NCI-H2029 treated with DMSO at 0.1 percent for 48 hours (cell line): Measurements from ENCODE around the gene JAM3.

Experiments
- DNase-seq: peaks from one replicate; lab custom pipeline; 2025; lab: John Stamatoyannopoulos, UW

Gene JAM3

DNA sequence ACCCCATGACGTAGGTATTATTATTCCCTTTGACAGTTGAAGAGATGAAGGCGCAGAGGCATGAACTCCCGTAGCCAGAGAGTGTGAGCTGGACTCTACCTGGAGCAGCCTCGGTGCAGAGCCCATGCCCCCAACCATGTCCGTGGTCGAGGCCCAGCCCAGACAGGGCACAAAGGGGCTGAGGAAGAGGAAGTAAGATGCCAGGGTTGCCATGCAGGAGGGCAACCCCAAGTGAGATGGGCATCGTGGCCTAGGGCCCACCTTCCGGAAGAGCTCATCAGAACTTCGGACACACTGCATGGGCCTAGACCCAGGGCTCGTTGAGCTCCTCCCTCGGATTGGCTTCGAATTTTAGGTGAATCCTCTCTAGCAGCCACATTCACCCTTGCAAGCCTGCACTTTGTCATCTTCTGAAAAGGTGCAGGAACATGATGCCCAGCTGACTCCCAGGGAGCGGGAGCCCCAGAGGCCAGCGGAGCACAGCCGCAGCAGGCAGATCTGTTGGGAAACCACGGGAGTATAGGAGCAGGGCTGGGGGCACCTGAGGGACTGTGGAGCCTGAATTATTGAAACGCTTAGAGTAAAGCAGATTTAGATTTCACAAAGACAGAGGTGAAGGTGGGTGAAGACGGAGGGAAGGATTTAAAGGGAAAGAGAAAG, 29.0 kb upstream of the JAM3 start:
- DNase-seq = no peak

- no peak for DNase-seq
These were observed 28.2 kb upstream of the JAM3 start for GRCh38 chr11:134040386-134041302.

DNA sequence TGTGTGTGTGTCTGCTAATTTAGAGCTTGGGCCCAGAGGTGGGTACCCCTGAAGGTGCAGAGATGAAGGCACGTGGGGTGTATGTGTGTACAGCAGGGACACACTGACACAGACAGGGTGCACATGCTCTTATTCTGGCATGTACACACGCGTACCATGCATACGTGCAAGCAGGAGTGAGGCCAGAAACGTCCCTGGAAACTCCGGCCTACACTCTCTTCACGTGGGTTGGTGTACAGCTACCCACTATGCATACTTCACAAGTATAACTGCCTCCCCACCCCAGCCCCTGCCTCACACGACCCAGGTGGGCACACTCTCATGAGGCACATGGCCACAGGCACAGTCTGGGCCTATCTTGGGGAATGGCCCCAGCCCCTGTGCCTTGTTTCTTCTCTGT, 27.5 kb upstream of the JAM3 start:
- no peak for DNase-seq

- no peak for DNase-seq
These were observed 26.8 kb upstream of the JAM3 start for GRCh38 chr11:134041791-134042696.

DNA sequence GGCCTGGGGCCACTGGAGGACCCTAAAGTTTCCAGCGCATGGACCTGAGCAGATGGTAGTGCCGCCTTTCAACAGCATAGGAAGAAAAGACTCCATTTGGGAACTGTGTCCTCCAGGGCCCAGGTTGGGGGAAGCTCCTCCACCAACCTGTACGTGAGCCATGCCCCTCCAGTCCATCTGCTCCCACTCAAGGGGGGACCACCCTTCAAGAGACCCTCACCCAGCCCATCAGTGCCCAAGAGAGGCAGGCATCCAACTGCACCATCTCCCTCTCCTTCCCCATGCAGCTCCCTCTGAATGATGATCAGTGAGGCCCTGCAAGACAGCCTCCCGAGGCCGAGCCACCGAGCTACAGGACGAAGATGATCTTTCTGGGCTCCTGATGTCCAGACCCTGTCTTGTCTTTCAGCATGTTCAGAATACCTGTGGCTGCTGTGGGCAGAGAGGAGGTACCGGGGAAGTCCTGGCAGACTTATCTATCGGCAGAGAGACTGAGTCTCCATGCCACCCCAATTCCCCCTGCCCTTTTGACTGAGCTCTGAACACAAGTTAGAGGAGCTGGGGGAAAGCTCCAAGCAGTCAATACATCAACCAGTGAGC, 25.0 kb upstream of the JAM3 start:
- DNase-seq = no peak

- no peak for DNase-seq
These were observed 24.2 kb upstream of the JAM3 start for GRCh38 chr11:134044514-134045284.

GRCh38 chr11:134045799-134046635, 22.9 kb upstream of the JAM3 start:
- DNase-seq = peak; percentile 28

DNA sequence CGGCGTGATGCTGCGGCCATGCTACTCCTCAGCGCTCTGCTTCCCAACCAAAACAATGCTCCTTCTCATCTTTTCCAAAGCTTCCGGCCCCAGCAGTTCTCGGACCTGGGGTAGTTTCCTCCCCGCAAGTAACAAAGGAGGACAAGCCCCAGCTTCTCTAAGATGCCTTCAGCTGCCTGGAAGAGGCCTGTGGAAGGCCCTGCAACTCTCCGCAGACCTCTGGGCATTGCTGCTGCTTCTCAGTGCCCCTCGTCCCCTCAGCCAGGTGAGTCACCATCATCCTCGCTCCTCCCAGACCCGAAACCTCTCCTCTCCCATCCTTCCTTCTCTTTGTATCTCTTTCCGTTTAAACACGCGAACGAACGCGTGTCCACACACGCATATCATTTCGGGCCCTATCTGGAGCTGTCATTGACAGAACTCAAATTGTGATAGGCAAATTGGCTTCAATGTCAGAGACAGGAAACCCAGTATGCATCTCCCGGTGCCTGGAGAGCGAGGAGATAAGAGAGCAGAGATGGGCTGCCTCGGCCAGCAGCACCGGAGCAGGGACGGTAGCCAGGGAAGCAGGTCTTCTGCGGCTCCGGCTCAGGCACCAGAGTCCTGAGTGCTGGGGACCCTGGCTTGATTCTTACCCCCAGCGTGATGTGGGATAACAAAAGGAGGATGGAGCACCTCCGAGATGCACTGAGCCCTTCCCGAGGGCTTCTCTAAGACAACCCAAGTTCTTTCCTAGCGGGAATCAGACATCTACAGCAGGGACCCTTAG, 22.0 kb upstream of the JAM3 start:
- DNase-seq = no peak

DNA sequence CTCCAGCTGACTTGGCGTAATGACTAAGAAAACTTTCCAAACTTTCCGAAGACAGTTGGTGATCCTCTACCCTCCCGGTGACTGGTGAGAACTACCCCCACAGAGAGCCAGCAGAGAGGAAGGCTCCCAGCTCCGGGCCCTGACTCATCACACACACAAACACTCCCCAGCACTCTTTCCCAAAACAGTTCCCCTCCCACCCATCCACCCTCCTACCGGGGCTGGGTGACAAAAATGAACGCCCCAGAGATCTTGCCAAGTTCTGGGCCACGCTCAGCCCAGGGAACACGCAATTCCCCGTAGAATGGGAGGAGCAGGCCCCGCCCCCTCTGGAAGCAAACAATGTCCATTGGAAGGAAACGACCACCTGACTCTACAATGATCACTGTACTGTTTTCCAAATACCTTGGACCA, 21.3 kb upstream of the JAM3 start:
- DNase-seq = no peak

GRCh38 chr11:134048028-134048427, 20.8 kb upstream of the JAM3 start:
- no peak for DNase-seq

DNA sequence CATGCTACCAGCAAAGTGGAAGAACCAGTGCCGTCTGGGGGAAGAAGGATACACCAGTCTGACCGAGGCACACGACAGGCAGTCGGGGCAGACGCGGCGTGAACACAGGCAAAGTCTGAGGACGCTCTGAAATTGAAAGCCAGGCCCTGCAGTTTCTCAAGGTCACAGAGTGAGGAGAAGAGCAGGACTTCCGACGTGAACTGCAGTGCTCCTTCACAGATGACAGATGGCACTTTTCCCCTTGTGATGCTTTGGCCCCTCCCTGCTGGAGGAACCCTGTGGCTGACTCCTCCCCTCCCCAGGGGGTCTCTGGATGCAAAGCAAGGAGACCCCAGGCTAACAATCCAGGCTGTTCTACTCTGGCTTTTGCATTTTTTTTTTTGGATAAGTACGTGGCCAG, 19.6 kb upstream of the JAM3 start:
- DNase-seq = no peak

DNA sequence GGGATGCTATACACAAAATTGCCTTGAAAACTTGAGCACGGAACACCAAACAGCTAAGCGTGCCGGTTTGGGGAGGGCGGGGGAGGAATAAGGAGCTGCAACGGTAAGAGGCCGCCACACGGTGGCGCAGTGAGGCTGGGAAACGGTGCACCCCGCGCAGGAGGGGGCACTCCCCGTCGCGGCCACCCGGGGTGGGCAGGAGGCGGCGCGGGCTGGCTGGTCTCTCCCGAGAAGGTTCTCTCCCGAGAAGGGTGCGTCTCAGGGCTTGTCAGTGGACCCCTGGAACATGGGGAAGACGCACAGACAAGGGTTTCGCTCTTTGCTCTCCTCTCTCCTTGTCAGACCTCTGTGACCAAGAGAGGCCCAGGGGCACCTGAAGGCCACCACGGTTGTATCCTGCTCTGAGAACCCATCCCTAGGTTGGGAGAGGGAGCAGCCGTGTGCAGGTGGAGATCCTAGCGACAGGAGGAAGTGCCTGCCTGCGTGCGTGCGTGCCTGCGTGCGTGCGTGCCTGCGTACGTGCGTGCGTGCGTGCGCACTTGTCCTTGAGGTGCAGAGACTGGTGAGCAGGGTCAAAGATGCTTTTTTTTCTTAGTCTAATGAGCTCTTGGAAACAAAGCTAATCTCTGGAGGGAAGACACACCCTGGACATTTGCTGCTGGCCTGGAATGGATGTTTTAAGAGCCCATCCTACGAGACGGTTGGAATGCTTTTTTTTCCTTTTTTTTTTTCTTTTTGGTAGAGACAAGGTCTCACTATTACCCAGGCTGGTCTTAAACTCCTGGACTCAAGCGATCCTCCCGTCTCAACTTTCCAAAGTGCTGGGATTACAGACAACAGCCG, 18.1 kb upstream of the JAM3 start:
- peak; percentile 51 for DNase-seq

DNA sequence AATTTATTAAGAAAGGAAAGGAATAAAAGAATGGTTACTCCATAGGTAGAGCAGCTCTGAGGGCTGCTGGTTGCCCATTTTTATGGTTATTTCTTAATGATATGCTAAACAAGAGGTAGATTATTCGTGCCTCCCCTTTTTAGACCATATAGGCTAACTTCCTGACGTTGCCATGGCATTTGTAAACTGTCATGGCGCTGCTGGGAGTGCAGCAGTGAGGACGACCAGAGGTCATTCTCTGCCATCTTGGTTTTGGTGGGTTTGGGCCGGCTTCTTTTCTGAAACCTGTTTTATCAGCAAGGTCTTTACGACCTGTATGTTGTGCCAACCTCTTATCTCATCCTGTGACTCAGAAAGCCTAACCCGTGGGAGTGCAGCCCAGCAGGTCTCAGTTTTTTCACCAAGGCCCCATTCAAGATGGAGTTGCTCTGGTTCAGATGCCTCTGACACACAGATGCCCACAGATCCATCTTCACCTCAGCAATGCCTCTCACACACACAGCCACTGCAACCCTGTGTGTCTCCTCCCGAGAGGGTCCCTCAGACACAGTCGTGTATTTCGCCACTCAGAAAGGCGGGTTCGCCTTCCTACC, 16.4 kb upstream of the JAM3 start:
- DNase-seq = no peak

- no peak for DNase-seq
These were observed 15.6 kb upstream of the JAM3 start for GRCh38 chr11:134052988-134053945.

DNA sequence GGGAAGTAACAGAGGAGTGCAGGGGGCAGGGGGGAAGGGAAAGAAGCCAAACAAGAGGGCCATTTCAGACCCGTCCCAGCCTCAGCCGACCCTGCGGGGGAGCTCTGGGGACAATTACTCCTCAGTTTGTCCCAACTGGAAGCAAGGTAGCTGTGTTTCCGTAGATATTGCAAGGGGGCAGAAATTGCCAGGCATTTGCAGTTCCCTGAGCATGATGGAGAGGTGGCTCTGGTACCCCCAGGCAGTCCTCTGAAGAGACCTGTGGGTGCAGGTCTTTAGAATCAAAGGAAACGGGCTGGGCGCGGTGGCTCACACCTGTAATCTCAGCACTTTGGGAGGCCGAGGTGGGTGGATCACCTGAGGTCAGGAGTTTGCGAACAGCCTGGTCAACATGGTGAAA, 13.8 kb upstream of the JAM3 start:
- DNase-seq = no peak

- DNase-seq = no peak
These were observed 8.6 kb upstream of the JAM3 start for GRCh38 chr11:134060316-134060715.
